Fibroblast of mammary gland (primary cell): ENCODE data around the gene ZBED4.

Experiments
- DNase-seq: peaks from one replicate; pipeline ENCODE4 v3.0.0-alpha.2; 2010; ENCODE audit warnings: low read depth
- H3K4me3 ChIP-seq: 2 replicates; pipeline ENCODE4 v1.5.1; 2011; ENCODE audit warnings: low read depth, mild to moderate bottlenecking, low read length, moderate library complexity; ENCODE audit not compliant: control insufficient read depth
- CTCF ChIP-seq: conservative IDR thresholded peaks from 2 replicates; pipeline ENCODE4 v1.5.1; 2011; ENCODE audit warnings: low read depth, low read length, inconsistent platforms; ENCODE audit not compliant: control insufficient read depth, insufficient read depth

Gene ZBED4

GRCh38 chr22:49882519-49883293 lies 29.1 kb downstream of the ZBED4 start:
- no peak overlapping the region for H3K4me3 ChIP-seq
- DNase-seq: no peak
- no peak for TF ChIP-seq CTCF

- no peak for TF ChIP-seq CTCF
- H3K4me3 ChIP-seq: no peak overlapping the region
- peak; percentile 23 for DNase-seq
Measured at GRCh38 chr22:49883294-49883640, 29.6 kb downstream of the ZBED4 start.

- DNase-seq: no peak
- no peak for TF ChIP-seq CTCF
- H3K4me3 ChIP-seq: no peak overlapping the region
Measured at GRCh38 chr22:49884075-49884474, 30.4 kb downstream of the ZBED4 start.

- no peak overlapping the region for H3K4me3 ChIP-seq
- no peak for TF ChIP-seq CTCF
- DNase-seq: no peak
Measured at GRCh38 chr22:49884503-49885260, 31.0 kb downstream of the ZBED4 start.

GRCh38 chr22:49885281-49885680 lies 31.6 kb downstream of the ZBED4 start:
- no peak overlapping the region for H3K4me3 ChIP-seq
- DNase-seq: no peak

GRCh38 chr22:49885881-49886280 lies 32.2 kb downstream of the ZBED4 start:
- no peak for TF ChIP-seq CTCF
- no peak for DNase-seq

More at GRCh38 chr22:49885281-49885680, 31.6 kb downstream of the ZBED4 start:
- no peak for TF ChIP-seq CTCF

More at GRCh38 chr22:49885881-49886280, 32.2 kb downstream of the ZBED4 start:
- no peak overlapping the region for H3K4me3 ChIP-seq
